ENCODE measurements around the gene KCNJ4.

The KCNJ4 gene

DNA sequence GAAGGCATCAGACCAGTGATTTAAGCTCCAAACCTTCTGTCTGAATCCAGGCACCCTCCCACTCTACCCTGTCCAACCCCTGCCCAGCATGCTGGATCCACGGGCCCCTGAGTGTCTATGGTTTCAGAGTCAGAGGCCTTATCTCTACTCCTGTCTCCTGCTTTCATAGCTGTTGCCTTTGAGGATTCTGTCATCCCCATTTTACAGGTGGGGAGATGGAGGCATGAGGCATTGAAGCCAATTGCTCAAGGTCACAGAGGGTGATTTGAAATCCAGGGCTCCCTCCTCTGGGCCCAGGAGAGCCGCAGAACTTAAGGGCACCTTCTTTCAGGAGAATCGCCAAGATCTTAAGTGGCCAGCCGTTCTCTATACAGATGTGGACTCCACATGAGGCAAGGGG is 3.1 kb downstream of the KCNJ4 start:
- DNase-seq: no peak

DNA sequence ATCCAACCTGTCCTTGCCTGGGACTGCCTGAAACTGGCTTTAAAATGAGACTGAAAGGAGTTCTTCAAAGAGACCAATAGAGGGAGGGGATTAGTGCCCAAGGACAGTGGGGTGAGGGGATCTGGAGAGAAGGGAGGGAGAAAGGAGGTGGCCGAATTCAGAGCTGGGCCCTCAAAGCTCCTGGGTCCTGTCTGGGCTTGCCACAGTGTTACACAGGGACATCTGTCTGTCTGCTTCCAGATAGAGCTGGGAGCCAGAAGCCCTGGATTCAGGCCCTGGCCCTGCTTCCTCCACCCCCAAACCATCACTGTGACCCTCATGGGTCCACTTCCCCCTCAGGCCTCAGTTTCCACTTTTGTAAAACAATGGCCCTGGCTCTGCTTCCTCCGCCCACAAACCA is 3.6 kb downstream of the KCNJ4 start:
- DNase-seq: no peak

DNA sequence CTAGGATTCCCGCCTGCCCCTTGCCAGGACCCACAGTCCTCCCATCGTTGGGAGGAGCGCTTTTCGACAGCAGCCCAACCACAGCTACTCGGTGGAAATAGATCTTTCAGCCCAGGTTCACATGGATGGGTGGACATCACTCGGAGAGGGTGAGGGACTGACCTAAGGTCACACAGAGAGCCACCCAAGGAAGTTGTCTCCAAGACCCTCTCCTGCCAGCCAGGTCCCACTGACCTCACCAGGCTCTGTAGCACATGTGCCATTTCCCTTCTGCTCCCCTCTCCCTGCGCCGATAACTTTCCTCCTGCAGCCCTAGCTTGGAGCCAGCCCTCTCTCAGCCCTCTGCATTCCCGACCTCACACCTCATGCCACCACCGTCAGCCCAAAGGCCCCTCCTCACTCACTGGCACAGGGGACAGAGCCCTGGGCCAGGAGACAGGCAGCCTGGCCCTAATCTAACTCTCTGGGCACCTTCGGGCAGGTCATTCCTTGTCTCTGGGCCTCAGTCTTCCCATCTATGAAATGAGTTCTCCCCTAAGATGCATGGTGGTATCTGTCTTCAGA is 4.7 kb downstream of the KCNJ4 start:
- DNase-seq: no peak

DNA sequence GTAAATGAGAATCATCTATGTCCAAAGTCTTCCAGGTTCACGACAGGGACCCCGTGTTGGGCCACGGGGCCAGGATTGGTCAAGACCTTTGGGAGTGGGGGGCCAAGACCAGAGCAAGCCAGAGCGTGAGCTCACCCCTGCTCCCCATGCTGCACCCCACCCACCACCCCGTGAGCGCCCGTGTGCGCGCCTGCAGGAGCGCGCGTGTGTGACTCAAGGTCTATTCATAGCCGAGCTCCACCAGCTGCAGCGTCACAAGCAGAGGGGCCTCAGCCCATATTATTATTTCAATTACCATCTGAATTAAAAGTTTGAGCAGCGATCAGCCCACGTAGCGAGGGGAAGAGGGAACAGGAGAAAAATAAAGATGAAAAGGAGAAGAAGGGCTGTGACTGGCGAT is 5.2 kb downstream of the KCNJ4 start:
- no peak for DNase-seq

DNA sequence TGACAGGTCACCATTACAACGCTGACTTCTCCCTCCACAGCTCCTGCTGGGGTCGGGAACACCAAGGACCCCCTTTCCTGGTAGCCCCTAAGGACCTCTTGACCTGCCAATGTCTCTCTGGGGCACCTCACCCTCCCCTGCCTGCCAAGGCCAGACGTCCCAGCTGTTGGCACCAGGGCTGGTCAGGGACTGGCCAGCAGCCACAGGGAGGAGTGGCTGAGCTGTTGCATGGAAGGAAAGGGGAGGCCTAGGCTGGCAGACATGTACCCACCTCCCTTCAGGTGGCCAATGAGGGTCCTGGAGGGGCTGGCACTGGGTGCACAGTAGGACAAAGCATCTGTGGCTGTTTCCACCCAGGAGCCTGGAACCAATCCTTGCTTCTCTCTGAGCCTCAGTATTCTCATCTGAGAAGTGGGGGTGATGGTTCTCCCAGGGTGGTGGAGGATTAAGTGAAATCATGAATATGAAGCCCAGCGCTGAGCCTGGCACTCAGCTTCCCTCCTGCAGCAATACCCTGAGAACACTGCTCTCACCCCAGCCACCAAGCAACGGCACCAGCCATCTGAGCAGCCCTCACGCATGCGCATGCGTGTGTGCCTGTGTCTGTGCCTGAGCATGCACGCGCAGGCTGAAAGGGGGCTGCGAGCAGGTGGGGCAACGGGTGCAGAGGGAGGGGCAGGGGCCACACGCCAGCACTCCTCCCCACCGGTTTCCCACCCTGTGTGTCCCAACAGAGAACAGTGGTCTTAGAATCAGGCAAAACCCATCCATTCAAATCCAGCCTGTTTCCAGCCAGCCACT is 5.9 kb downstream of the KCNJ4 start:
- DNase-seq: no peak

DNA sequence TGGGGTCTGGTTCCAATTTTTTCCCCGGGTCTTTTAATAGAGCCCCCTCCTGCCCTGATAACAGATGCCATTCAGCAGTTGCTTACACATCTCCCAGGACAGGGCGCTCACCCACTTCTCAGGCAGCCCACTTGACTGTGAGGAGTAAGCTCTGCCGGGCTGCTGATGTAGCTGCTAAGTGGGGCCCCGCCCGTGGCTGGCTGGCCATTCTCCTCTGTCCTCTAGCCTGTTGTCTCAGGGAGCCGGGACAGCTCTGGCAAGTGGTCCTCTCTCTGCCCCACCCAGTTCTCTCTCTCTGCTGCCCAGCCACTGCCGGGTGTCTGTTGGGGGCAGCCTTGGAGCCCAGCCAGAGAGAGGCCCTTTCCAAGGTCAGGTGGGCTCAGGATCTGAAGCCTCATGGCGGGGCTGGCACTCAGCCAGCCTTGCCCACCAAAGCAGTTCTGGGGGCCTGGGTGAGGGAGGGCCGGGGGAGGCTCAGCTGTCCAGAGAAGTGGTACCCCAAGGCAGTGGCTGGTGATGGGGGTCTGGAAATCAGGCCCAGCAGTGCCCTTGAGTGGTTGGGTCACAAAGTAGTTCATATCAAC is 8.9 kb downstream of the KCNJ4 start:
- DNase-seq: no peak

DNA sequence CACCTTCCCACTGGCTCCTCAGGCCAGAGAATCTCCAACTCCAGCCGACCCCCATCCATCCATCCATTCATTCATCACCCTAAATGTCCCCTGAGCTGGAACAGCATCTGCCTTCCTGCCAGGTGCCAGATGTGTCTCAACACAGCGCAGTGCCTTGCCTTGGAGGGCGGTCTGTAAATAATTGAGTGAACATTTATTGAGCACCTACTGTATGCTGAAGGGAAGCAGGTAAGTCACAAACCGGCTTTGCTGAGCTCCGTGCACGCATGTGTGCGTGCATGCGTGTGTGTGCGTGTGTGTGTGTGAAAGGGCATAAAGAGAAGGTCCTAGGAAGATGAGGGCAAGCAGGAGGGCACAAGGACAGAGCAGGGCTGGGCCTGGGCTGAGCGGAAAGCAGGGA is 10.2 kb downstream of the KCNJ4 start:
- no peak for DNase-seq

DNA sequence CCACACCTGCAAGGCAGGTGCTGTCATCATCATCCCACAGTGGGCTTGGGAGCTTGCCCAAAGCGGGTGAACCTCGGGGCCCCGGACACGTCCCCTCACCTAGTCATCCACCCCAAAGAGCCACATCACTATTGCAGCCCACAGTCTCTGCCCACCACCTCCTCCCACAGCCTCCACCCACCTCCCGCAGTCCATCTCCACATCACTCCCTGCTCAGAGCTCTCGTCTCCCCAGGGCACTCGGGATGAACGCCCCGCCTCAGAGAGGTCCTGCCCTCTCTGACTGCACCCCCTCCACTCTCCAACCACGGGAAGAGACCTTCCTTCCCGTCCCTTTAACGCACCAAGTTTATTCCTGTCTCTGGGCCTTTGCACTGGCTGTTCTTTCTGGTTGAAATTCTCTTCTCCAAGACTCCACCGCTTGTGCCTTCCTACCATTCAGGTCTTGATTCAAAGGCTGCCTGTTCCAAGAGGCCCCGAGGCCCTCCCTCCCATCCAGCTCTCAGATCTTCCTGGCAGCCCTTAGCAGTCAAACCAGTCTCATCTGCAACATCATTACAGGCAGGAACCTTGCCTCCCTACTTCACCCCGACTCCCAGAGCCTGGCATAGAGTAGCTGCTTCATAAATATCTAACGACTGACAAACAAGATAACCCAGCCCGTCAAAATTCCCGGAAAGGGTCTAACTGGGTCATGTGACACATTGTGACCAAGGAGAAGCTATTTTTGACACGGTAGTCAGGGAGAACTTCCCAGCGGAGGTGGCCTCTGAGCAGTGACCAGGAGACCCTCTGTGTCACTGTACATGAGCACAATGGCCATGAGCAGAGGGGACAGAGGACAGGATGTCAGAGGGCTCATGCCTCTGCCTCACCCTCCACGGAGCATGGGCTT is 11.1 kb downstream of the KCNJ4 start:
- no peak for DNase-seq

DNA sequence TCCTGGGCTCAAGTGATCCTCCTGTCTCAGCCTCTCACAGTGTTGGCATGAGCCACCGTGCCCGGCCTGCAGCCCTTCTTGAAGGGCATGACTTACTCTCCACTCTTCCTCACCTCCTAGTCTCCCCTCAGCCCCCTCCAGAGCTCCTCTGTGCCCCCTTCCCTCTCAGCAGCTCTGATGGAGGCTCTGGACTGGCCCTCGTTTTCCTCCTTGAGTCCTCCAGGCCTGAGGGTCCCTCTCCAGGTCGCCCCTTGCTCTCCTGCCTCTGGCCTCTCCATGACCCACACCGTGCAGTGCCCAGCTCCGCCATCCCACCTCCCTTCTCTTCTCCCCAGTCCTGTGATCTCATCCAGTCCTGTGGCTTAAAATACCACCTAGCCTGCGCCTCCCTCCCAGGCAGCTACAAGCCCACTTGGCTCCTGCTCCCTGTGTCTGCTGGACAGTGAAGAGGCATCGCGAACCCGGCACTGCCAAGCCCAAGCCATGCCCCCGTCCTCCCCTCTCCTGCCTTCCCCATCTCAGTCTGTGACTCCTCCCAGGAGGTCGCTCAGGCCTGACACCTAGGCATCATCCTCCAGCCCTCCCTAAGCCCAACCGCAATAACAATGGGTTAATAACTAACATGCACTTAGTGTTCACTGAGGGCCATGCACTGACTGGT is 11.9 kb downstream of the KCNJ4 start:
- DNase-seq: no peak

DNA sequence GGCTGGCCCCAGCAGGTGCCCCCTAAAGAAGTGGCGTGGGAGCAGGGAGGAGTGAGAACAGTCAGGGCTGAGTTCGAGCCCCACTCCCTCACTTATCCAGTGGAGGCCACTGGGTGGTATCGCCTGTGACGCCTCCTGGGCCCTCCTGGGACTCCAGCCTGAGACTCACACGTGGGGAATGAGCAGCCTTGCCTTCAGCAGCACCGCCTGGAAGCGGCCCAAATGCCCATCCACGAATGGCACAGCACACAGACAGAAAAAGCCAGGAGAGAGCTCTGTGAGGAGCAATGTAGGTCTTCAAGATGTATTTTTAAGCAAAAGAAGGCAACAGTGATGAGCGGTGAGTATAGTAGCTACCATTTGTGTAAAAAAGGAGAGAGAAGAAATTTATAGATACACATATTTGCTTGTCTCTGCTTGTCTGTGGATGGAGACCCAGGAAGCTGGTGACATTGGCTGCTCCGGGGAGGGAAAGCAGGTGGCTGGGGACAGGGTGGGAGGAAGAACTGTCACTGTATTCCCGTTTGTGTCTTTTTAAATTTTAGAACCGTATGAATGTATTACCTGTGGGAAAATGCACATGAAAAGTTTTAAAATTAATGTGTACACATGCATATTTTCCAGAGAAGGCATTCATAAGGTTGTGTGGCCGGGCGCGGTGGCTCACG is 13.2 kb downstream of the KCNJ4 start:
- DNase-seq: no peak

DNA sequence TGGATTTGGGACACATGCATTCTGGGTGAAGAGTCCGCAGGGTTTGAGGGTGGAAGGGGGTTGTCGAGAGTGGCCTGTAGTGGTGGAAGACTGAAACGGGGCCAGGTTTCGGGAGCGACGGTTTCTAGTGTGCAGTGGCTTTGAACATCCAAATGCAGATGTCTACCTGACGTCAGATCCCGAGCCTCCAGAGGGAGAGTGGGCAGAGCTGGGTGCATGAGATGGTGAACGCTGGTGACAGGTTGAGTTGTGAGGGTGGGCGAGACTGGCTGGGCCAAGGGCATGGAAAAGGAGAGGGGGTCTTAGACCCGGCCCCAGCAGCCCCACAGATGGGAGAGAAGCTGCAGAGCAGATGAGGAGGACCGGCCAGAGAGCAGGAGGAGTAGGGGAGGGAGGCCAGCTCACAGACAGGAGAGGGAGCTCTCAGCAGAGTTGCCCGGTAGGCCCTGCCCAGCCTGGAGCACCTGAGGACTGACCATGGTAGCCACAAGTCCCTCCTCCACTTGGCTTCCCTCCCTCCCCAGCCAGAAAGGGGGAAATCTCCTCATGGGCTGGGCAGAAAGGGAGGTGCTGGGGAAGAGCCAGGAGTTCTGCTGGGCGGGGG is 14.2 kb downstream of the KCNJ4 start:
- DNase-seq: no peak

DNA sequence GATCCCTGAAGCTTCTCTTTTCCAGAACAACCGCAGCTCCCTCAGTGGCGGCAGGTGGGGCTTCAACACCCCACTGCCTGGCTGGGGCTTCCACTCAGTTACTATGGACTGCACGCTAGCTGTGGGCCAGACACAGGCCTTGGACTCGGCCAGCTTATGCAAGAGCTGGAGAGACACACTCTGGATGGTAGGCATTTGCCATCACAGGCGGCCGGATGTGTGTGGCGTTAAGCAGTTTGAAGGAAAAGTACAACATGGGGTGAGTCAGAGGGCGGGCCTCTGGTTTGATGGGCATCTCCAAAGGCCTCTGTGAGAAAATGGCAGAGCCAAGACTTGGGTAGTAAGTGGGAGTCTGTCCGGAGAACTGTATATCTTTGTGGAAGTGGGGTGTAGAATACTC is 17.6 kb downstream of the KCNJ4 start:
- DNase-seq: no peak

DNA sequence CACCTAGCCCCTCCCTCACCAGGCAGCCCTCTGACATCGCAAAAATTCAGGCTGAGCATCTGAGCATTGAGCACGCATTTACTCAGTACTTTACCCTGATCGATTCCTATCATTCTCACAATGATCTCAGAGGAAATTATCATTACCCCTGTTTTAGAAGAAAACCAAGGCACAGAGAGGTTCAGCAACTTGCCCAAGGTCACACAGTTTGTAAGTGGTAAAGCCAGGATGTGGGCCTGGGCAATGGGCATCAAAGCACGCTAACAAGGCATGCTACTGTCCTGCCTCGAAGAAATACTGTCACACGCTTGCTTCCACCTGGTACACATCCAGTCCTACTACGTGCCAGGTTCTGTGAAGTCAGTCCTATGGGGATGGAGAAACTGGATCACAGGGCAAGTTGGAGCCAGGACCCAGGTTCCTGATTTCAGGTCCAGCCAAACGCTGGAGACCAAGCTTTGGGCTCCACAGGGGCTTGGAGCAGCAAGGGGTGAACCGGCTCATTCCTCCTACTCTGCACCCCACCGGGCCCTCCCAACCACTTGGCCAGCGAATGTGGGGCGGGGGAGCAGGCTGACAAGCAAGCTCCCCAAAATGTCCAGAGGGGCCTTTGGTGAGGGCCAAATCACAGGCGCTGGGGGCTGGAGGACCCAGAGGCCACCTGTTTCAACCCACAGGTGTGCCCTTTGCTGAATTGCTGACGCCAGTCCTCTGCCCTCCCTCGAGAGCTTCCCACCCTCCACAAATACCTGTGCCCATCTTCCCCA is 18.2 kb downstream of the KCNJ4 start:
- DNase-seq: no peak

DNA sequence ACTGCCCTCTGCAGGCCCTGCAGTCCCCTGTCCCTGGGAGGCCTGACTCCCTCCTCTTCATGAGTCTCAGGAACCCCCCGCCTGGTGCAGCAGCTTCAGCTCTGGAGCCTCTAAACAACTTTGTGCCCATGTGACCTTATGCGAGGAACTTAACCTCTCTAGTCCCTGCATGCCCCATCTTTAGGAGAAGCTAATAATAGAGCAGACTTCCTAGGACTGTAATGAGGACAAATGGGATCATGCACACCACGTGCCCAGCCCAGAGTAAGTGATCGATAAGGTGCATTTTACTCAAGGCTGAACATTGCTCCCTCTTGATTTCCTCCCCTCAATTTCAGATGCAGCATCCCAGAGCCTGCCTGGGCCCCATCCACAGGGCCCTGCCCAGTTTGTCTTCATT is 19.0 kb downstream of the KCNJ4 start:
- DNase-seq: no peak

DNA sequence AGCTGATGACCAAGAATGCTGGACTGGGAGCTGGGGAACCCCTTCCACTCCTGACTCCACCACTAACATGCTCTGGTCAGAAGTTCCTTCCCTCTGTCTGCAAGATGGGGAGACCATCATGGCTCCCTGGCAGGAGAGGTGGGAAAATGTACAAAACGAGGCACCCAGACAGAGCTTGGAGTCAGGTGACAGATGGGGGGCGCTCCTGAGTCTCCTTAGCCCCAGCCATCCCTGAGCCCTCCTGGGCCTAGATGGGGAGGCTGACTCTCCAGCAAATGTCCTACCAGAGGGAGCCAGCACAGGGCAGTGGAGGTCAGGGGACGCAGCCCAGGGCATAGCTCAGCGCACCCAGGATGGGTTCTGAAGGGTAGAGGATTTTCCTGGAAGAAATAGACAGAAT is 20.0 kb downstream of the KCNJ4 start:
- DNase-seq: no peak

DNA sequence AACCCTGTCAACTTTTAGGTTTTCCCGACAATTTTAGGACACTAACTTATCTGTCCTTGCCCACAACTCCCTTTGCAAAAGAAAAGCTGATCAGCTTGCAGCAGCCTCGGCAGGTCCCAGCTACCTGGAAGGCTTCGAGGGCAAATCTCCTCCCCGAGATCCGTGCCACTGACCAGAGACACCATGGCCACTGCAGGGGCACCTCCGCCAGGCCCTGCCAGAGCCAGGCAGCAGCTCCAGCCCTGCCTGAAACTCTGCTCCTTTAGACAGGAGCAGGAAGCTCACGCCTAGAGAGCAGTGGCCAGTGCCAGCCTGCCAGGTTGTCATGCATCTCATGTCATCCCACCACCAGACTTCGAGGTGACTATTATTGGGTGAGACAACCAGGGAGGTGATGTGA is 21.1 kb downstream of the KCNJ4 start:
- DNase-seq: no peak

DNA sequence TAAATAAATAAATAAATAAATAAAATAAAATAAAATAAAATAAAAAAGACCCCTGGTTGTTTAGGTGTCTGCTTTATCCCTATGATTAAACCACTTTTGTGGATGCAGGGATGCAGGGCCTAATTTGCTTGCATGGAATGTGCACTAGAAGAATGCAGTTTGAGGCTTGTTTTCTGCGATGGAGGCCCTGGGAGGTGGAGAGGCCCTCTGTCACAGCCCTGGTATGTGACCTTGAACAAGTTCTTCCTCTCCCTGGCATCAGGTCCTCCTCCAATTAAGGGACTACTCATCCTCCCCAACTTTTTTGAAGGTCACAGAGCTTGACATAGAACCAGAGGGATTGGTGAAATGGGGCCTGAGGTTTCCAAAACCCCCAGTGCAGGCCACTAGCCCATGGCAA is 22.7 kb downstream of the KCNJ4 start:
- DNase-seq: no peak

DNA sequence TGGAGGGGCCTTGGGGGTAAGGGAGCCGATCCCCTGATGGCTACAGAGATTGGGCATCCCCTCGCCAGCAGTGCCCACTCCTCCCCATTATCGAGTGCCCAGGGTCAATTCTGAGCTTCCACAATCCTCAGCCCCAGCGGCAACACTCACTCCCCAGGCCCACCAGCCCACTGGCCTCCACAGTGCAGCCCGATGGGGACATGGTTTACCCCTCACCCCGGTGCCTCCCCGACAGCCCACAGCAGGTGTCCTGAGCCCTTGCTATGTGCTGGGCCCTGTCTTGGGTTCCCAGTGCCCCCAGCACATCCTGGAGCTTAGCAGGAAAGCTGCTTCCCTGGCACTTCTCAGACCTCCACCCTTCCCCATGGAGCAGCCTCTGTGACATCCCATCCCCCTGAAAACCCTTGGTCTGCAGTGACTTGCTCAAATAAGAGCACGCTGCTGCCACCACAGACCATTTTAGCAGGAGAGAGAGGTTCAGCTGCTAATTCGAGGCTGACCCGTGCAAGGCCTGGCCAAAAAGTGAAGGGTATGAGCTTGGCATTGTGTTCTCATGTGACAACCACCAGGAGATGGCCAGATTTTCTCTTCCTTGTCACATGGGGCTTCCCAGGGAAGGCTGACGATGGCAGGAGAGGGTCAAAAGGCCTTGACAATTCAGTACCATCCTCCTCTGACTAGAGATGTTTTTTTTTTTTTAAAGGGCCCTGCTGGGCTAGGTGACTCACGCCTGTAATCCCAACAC is 23.6 kb downstream of the KCNJ4 start:
- DNase-seq: no peak

DNA sequence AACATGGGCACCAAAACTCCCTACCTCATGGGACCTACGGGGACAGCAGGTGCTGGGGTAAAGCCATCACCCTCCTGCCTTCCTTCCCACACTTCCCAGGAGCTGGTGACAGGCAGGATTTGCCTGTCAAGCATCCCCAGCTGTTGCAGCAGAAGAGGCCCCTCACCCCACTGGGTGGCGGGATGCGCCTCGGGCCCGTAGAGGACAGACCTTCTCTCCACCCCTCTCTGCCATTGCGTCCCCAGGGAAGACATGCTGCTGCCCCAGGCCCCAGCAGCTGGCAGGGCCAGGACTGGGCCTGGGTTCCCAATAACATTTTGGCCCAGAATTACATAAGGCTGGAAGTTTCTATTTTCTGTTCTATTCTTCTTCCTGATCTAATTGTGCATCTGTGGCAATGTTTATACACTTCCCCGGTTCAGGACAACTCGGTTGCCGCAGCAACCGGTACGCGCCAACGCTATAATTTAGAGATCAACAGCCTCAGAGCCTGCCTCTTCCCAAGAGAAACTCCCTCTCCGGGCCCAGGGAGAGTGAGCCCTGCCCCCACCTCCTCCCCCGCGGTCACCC is 25.4 kb downstream of the KCNJ4 start:
- DNase-seq: no peak

DNA sequence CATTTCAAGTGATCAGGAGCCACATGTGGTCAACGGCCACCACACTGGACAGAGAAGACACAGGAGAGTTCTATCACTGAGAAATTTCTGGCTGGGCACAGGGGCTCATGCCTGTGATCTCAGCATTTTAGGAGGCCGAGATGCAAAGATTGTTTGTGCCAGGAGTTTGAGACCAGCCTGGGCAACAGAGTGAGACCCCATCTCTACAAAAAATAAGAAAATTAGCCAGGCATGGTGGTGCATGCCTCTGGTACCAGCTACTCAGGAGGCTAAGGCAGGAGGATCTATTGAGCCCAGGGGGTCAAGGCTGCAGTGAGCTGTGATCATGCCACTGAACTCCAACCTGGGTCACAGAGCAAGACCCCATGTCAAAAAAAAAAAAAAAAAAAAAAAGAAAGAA is 26.3 kb downstream of the KCNJ4 start:
- no peak for DNase-seq

Measured in activated T-cell treated with anti-CD3 and anti-CD28 coated beads for 4 hours (primary cell).